ENCODE measurements around the gene MAPK8. TPM values are rescaled to one million over a fixed set of nuclear protein-coding genes. Genes with fewer than 3 reads are reported as not detected.

Gene MAPK8
- total RNA-seq, 4 donors from 2014 or later = 27.4 to 43.5 (median 36.5) TPM

- no peaks in the 10 kb centered on the region for H3K36me3 ChIP-seq
- intact Hi-C loops (cut with DNase I) = no loop called here
- H3K27ac ChIP-seq = no peak overlapping the region
- no peak overlapping the region for H3K4me3 ChIP-seq
- TF ChIP-seq POLR2A (IDR thresholded peaks at IDR 0.05) = no peak
- no peak for TF ChIP-seq CTCF (IDR thresholded peaks at IDR 0.05)
- DNase-seq = no peak
- H3K9me3 ChIP-seq = no peaks in the 10 kb centered on the region
- peaks cover 0 to 15% (median 0%) of the 10 kb centered on the region in 4 donors for H3K27me3 ChIP-seq
- 57 to 80% methylated on average over 2 to 4 of the region's 5 CpGs for WGBS, 2 donors
- H3K4me1 ChIP-seq = peaks cover 5 to 55% (median 15%) of the 10 kb centered on the region in 3 donors
Observed at GRCh38 chr10:48470115-48470892, 163.8 kb downstream of the MAPK8 start.

GRCh38 chr10:48470893-48471805, 164.7 kb downstream of the MAPK8 start:
- WGBS, 2 donors = 53 to 57% methylated on average over 6 of the region's 8 CpGs
- no peak for DNase-seq
- TF ChIP-seq POLR2A (IDR thresholded peaks at IDR 0.05) (no peak), CTCF (IDR thresholded peaks at IDR 0.05) (peak in 1 of 6 experiments; percentile 25)
- Histone ChIP-seq H3K36me3 (no peaks in the 10 kb centered on the region), H3K4me3 (no peak overlapping the region), H3K9me3 (no peaks in the 10 kb centered on the region), H3K4me1 (peaks cover 5 to 46% (median 7%) of the 10 kb centered on the region in 3 donors), H3K27ac (no peak overlapping the region), H3K27me3 (peaks cover 0 to 9% (median 0%) of the 10 kb centered on the region in 4 donors)
- intact Hi-C loops (cut with DNase I) = no loop called here

- no peak overlapping the region for H3K27ac ChIP-seq
- WGBS, 2 donors = 55% methylated on average over 3 of the region's 3 CpGs
- H3K4me1 ChIP-seq = peaks cover 5 to 37% (median 6%) of the 10 kb centered on the region in 3 donors
- intact Hi-C loops (cut with DNase I) = no loop called here
- no peak for DNase-seq
- TF ChIP-seq CTCF (IDR thresholded peaks at IDR 0.05) = no peak
- no peak for TF ChIP-seq POLR2A (IDR thresholded peaks at IDR 0.05)
- H3K27me3 ChIP-seq = no peaks in the 10 kb centered on the region
- no peaks in the 10 kb centered on the region for H3K9me3 ChIP-seq
- H3K36me3 ChIP-seq = no peaks in the 10 kb centered on the region
- H3K4me3 ChIP-seq = no peak overlapping the region
Observed at GRCh38 chr10:48472501-48473069, 166.1 kb downstream of the MAPK8 start.

- intact Hi-C loops (cut with DNase I) = no loop called here
- Histone ChIP-seq H3K4me3 (no peak overlapping the region), H3K27ac (no peak overlapping the region), H3K9me3 (no peaks in the 10 kb centered on the region), H3K36me3 (no peaks in the 10 kb centered on the region), H3K4me1 (peaks cover 5 to 32% (median 6%) of the 10 kb centered on the region in 3 donors), H3K27me3 (no peaks in the 10 kb centered on the region)
- TF ChIP-seq CTCF (IDR thresholded peaks at IDR 0.05) (no peak), POLR2A (IDR thresholded peaks at IDR 0.05) (no peak)
- WGBS, 2 donors = 83 to 90% methylated on average over 5 of the region's 5 CpGs
- DNase-seq = no peak
Observed at GRCh38 chr10:48473704-48474103, 167.2 kb downstream of the MAPK8 start.
